Ovary (tissue), 3 donors: ENCODE results near the gene LYPD8.

Experiments
- CTCF ChIP-seq, 3 donors: fragments of 450-650 bp in 2 of 3; fragments of 200-600 bp in 1 of 3; IDR thresholded peaks; one replicate each; pipeline versions ENCODE4 v1.5.1 to v1.8.0; 2016 to 2022; ENCODE audit warnings: antibody characterized with exemption in 3 of 3, mild to moderate bottlenecking in 1 of 3
- EP300 ChIP-seq: sonication (generic); formaldehyde crosslinking; IDR thresholded peaks from one replicate; pipeline ENCODE4 v1.6.1; 2017; ENCODE audit warnings: antibody characterized with exemption
- POLR2A ChIP-seq: fragments of 450-650 bp; IDR thresholded peaks from one replicate; pipeline ENCODE4 v1.6.1; 2017; ENCODE audit warnings: antibody characterized with exemption, mild to moderate bottlenecking, moderate library complexity
- donor health status: DM: no; HTN: no; CAD: no.

- no peak for TF ChIP-seq CTCF (IDR thresholded peaks at IDR 0.05)
- TF ChIP-seq EP300: no peak
- no peak for TF ChIP-seq POLR2A
These were observed 58.8 kb downstream of the LYPD8 start for GRCh38 chr1:248696774-248697173.
